IPS-20b (cell line): ENCODE measurements around the gene NR3C1.

Experiments used
- H3K27ac ChIP-seq: one replicate; pipeline ENCODE4 v1.5.1; 2013; ENCODE audit warnings: low read length
- H3K27me3 ChIP-seq: 2 replicates; pipeline ENCODE4 v1.6.1; 2013; ENCODE audit warnings: mild to moderate bottlenecking, low read length, inconsistent platforms; ENCODE audit not compliant: insufficient read depth
- H3K36me3 ChIP-seq: 2 replicates; pipeline ENCODE4 v1.6.1; 2013; ENCODE audit warnings: low read depth, mild to moderate bottlenecking, inconsistent platforms, low read length, moderate library complexity; ENCODE audit not compliant: insufficient read depth
- H3K4me1 ChIP-seq: 2 replicates; pipeline ENCODE4 v1.6.1; 2013; ENCODE audit warnings: mild to moderate bottlenecking, control low read depth, inconsistent platforms, low read length, moderate library complexity; ENCODE audit not compliant: insufficient read depth
- H3K4me3 ChIP-seq: 2 replicates; pipeline ENCODE4 v1.5.1; 2013; ENCODE audit warnings: mild to moderate bottlenecking, low read length, inconsistent platforms
- H3K9ac ChIP-seq: 2 replicates; pipeline ENCODE4 v1.6.1; 2013; ENCODE audit warnings: low read depth, mild to moderate bottlenecking, inconsistent platforms, low read length, moderate library complexity
- H3K9me3 ChIP-seq: 2 replicates; pipeline ENCODE4 v1.6.1; 2013; ENCODE audit warnings: mild to moderate bottlenecking, low read depth, low read length, inconsistent platforms; ENCODE audit not compliant: insufficient read depth

NR3C1 gene

DNA sequence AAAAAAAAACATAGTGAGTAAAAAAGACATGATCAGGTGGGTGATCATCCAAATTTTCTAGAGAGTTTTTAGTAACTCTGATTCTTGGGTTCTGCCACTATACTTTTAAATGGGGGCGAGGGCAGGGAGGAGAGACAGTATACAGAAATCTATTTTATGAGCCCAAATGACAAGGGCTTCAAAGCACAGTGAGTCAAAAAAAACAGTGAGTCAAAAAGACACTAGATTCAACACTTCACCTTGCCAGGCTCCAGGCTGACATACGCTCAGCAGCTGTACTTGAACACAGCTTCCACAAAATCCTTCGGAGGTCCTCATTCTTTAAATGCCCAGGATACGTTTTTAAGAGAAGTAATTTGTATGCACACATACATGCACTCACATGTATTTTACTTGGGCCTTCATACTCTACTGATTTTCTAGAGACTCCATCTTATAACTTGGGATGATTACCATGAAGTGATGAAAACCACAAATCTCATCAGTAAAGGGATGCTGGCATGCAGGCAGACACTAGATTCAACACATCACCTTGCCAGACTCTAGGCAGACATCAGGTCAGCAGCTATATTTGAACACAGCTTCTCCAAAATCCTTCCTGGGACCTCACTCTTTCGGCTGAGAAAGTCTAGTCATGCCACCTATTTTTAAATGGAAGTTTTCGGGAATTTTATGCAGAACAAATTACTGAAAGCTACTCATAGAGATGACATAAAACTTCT, 28.8 kb downstream of the NR3C1 start:
- H3K9ac ChIP-seq, result no peak overlapping the region
- H3K9me3 ChIP-seq, result no peaks in the 10 kb centered on the region
- no peak overlapping the region for H3K27ac ChIP-seq
- H3K27me3 ChIP-seq, result no peaks in the 10 kb centered on the region
- H3K4me3 ChIP-seq, result no peak overlapping the region
- H3K4me1 ChIP-seq, result peaks cover 23% of the 10 kb centered on the region
- H3K36me3 ChIP-seq, result no peaks in the 10 kb centered on the region

DNA sequence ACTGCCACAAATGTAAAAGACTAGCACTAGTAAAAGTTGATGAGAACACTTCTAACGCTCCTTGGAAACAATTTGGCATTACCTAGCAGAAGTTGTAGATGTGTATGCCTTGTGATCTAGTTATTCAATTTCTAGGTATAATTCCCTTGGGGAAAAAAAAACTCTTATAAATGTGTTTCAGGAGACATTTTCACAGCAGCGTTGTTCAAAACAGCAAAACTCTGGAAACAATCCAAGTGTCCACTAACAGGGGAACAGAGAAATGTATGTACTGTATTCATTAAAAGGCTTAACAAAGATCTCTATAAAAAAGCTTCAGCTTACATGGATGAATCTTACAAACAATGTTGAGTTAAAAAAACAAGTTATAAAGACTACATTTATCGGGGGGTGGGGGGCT, 30.4 kb downstream of the NR3C1 start:
- Histone ChIP-seq H3K4me1 (peaks cover 17% of the 10 kb centered on the region), H3K27me3 (no peaks in the 10 kb centered on the region), H3K4me3 (no peak overlapping the region), H3K9ac (no peak overlapping the region), H3K36me3 (no peaks in the 10 kb centered on the region), H3K27ac (no peak overlapping the region), H3K9me3 (no peaks in the 10 kb centered on the region)

DNA sequence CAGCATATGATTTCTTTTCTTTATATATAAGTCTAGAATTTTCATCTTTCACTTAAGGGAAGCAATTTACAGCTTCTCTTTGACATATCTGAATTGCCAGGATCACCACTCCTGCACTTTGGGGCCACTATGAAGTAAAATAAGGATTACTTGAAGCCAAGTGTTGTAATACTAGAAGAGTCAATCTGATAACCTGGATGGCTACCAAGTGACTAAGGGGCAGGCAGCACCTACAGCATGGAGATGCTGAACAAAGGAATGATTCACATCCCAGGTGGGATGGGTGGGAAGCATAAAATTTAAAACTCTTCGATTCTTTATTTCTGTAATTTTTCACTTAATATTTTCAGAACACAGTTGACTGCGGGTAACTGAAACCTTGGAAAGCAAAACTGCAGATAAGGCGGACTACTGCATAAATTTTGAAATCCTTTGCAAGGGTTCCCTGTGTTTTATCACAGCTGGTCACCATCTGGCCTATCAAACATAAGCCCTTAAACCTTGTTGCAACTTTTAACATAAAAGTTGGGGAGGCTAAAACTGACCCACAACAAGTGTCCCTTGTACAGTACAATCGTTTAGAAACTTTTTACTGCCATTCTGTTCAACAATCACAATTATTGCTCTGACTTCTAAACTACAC, 31.2 kb downstream of the NR3C1 start:
- peaks cover 13% of the 10 kb centered on the region for H3K4me1 ChIP-seq
- H3K9me3 ChIP-seq, result no peaks in the 10 kb centered on the region
- no peaks in the 10 kb centered on the region for H3K27me3 ChIP-seq
- H3K9ac ChIP-seq, result no peak overlapping the region
- no peaks in the 10 kb centered on the region for H3K36me3 ChIP-seq
- H3K27ac ChIP-seq, result no peak overlapping the region
- no peak overlapping the region for H3K4me3 ChIP-seq

DNA sequence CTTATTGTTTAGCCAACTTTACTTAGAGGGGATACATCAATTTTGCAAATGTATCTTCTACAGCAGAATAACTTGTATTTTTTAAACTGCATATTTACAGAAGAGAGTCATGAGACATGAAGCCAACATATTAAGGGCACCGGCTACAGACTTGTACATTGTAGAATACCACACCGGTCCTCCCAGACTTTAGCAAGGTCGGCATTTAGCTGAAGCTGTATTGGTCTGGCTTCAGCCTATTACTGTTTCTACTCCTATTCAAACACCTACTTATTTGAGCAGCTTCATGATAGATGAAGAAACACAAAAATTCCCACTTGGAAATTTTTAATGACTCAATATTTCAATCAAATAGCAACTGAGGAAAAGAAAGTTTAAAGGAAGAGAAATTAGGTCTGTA, 33.0 kb downstream of the NR3C1 start:
- no peak overlapping the region for H3K4me3 ChIP-seq
- no peaks in the 10 kb centered on the region for H3K36me3 ChIP-seq
- H3K27me3 ChIP-seq, result no peaks in the 10 kb centered on the region
- no peaks in the 10 kb centered on the region for H3K4me1 ChIP-seq
- H3K9ac ChIP-seq, result no peak overlapping the region
- no peaks in the 10 kb centered on the region for H3K9me3 ChIP-seq
- no peak overlapping the region for H3K27ac ChIP-seq

DNA sequence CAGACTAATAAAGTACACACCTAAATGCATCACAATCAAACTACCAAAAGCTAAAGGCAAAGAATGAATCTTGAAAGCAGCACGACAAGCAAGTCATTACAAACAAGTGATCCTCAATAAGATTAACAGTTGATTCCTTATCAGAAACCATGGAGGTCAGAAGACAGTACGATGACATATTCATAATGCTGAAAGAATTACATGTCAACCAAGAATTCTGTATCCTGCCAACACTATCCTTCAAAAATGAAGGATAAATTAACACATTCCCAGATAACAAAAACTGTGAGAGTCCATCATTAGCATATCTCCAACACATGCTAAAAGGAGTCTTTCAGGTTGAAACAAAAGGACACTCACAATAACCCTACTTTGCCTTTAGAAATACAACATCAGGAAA, 39.4 kb downstream of the NR3C1 start:
- no peak overlapping the region for H3K4me3 ChIP-seq
- H3K27me3 ChIP-seq, result no peaks in the 10 kb centered on the region
- peaks cover 8% of the 10 kb centered on the region; the same call in 1 of the 2 replicates for H3K4me1 ChIP-seq
- H3K36me3 ChIP-seq, result no peaks in the 10 kb centered on the region
- no peak overlapping the region for H3K9ac ChIP-seq
- H3K27ac ChIP-seq, result no peak overlapping the region
- H3K9me3 ChIP-seq, result 0 out of 2 replicates have a peak, but pooled peaks cover 4% of the 10 kb centered on the region

DNA sequence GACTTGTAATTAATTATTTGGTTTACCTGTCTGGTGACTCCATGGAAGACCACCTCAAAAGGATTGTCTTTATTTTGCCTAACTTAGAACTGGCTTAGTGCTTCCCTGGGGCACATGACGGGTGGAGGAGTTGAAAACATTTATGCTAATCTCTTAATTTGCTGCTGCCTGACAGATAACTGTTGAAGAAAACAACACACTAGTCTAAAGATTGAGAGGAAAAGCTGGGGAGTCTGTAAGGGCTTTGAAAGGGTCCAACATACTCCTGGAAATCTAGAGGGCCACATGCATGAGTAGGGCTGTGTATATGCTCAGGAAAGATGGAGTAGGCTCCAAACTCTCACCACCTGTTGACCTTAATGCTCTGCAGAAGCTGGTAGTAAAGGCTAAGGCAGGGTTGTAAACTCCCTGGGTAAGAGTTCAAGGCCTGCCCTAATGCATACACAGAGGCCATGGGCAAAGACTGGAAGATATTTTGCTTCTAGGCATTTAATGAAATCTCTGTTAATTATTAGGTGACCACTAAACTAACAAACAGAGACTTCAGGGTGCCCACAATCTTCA, 40.7 kb downstream of the NR3C1 start:
- Histone ChIP-seq H3K4me3 (no peak overlapping the region), H3K36me3 (no peaks in the 10 kb centered on the region), H3K27me3 (no peaks in the 10 kb centered on the region), H3K4me1 (peaks cover 8% of the 10 kb centered on the region; the same call in 1 of the 2 replicates), H3K9ac (no peak overlapping the region), H3K27ac (no peak overlapping the region), H3K9me3 (0 out of 2 replicates have a peak, but pooled peaks cover 4% of the 10 kb centered on the region)

DNA sequence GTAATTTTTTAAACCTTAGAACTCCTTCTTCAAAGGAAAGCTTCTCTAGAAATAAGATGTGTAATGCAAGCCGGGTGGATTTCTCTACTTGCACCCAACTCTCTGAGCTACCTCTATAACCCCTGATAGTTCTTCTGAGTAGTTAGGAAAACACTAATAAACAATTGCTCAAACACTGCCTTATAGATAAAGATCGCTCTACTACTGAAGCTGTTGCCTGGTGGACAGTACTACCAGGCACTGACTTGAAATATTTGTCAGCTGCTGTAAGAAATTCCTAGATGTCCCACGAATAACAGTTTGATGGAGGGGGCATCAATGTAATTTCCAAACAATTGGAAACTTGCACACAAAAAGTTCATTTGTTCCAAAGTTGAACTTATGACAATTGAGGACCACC, 42.0 kb downstream of the NR3C1 start:
- no peaks in the 10 kb centered on the region for H3K36me3 ChIP-seq
- H3K27ac ChIP-seq, result no peak overlapping the region
- no peak overlapping the region for H3K9ac ChIP-seq
- H3K4me3 ChIP-seq, result no peak overlapping the region
- H3K4me1 ChIP-seq, result peaks cover 8% of the 10 kb centered on the region; the same call in 1 of the 2 replicates
- 0 out of 2 replicates have a peak, but pooled peaks cover 4% of the 10 kb centered on the region for H3K9me3 ChIP-seq
- no peaks in the 10 kb centered on the region for H3K27me3 ChIP-seq

DNA sequence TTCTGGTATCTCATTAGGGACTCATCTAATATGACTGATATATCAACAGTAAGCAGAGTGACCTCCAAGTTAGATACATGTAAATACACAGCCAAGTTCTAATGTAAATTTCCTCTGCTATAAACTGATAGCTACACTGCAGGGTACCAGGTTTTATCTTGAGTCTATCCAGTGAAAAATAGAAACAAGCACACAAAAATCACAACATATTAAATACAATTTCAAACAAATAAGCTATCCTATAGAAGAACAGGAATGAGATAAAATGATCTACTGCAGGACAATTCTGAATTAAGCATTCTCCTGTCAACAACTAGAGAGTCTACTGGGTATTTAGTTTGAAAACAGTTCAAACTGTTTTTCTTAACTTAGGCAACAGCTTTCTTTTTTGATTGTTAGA, 42.7 kb downstream of the NR3C1 start:
- no peak overlapping the region for H3K27ac ChIP-seq
- H3K36me3 ChIP-seq, result no peaks in the 10 kb centered on the region
- peaks cover 8% of the 10 kb centered on the region; the same call in 1 of the 2 replicates for H3K4me1 ChIP-seq
- 0 out of 2 replicates have a peak, but pooled peaks cover 4% of the 10 kb centered on the region for H3K9me3 ChIP-seq
- H3K9ac ChIP-seq, result no peak overlapping the region
- no peak overlapping the region for H3K4me3 ChIP-seq
- H3K27me3 ChIP-seq, result no peaks in the 10 kb centered on the region

DNA sequence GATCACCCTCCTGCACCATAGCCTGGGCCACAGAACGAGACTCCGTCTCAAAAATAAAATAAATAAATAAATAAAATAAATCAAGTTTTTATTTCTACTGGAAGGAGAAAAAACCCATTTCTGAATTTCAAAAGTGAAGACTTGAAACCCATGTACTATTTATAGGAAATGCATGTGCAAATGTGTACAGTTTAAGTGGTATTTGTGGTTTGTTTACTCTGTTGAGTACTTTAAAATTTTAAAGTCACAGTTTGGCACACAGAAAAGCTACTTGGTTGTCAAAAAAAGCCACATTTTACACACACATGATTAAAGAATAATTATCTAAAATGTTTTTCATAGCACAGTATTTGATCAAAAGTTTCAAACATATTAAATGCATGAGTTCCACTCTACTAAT, 43.6 kb downstream of the NR3C1 start:
- Histone ChIP-seq H3K4me1 (peaks cover 8% of the 10 kb centered on the region; the same call in 1 of the 2 replicates), H3K27ac (no peak overlapping the region), H3K9ac (no peak overlapping the region)

DNA sequence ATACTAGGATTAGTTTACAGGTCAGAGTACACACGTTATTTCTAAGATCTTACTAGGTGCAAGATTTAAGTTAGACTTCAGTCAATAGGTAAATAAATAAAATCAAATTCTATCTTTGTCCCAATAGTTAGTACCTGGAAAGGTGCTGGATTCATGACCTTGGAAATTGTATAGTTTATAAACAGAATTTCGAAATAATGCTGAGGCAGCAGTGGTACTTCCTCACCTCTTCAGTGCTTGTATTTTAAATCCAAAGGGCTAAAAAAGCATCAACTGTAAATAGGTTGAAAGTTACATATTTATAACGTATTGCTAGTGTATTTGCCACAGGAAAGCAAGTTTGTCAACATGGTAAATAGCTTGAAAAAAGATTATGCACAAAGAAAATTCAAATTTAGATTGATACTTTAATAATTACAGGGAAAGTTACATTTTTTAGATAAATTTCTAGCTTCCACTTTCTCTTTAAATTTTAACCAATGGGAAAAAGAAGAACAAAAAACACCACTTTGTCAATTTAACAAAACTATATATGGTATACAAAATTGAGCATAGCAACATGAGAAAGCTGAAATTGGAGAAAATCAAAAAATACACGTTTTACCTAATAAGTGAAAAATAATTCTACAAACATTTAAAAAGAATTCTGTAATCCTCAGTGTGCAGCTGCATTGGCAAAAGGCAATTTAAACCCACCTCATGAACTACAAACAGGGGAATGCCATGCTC, 46.5 kb downstream of the NR3C1 start:
- Histone ChIP-seq H3K4me1 (peaks cover 8% of the 10 kb centered on the region; the same call in 1 of the 2 replicates), H3K36me3 (no peaks in the 10 kb centered on the region), H3K27me3 (no peaks in the 10 kb centered on the region), H3K9ac (no peak overlapping the region), H3K9me3 (no peaks in the 10 kb centered on the region), H3K27ac (no peak overlapping the region), H3K4me3 (no peak overlapping the region)

More for the DNA sequence above, 43.6 kb downstream of the NR3C1 start:
- H3K9me3 ChIP-seq, result 0 out of 2 replicates have a peak, but pooled peaks cover 4% of the 10 kb centered on the region
- H3K27me3 ChIP-seq, result no peaks in the 10 kb centered on the region
- H3K4me3 ChIP-seq, result no peak overlapping the region
- H3K36me3 ChIP-seq, result no peaks in the 10 kb centered on the region

DNA sequence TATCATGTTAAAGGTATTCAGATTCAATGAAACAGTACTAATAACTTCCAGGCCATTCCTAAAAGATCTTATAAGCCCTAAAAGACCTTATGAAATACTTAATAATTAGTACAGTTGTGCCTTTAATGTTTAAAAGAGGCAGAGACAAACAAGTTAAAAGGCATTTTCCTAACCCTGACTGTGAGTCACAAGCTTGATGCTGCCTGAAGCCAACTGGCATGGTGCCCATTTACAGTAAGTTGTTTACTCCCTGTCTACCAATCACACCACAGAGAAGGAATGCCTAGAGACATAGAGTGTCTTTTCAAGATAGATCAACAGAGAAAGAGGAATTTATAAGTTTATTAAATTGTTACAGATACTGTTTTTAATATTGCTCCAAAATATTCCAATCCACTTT, 47.8 kb downstream of the NR3C1 start:
- H3K9me3 ChIP-seq, result no peaks in the 10 kb centered on the region
- peaks cover 3% of the 10 kb centered on the region; the same call in 1 of the 2 replicates for H3K4me1 ChIP-seq
- no peaks in the 10 kb centered on the region for H3K27me3 ChIP-seq
- no peak overlapping the region for H3K4me3 ChIP-seq
- H3K9ac ChIP-seq, result no peak overlapping the region
- no peaks in the 10 kb centered on the region for H3K36me3 ChIP-seq
- no peak overlapping the region for H3K27ac ChIP-seq
